SK-N-SH treated with all-trans-retinoic acid at 6 μM for 48 hours (cell line): Measurements from ENCODE around the gene TPMT.

Experiments used
- ATAC-seq: fragments of 200-7000 bp; cut with Tn5 transposase; 3 replicates; pipeline ENCODE4 v1.9.1; 2020; ENCODE audit warnings: mild to moderate bottlenecking, moderate library complexity
- ARNTL ChIP-seq: fragments of 450-650 bp; formaldehyde crosslinking; IDR thresholded peaks from 2 replicates; pipeline ENCODE4 v1.5.0; 2020; ENCODE audit warnings: low read depth, mild to moderate bottlenecking, moderate library complexity, borderline replicate concordance
- BACH2 ChIP-seq: fragments of 250-450 bp; sonication (Bioruptor Pico); IDR thresholded peaks from 2 replicates; pipeline ENCODE4 v1.9.0; 2021; ENCODE audit warnings: mild to moderate bottlenecking, borderline replicate concordance
- CREB5 ChIP-seq: fragments of 250-450 bp; sonication (Bioruptor Pico); IDR thresholded peaks from 2 replicates; pipeline ENCODE4 v1.5.1; 2020; ENCODE audit warnings: low read depth, mild to moderate bottlenecking, moderate library complexity
- CSDC2 ChIP-seq: fragments of 250-450 bp; sonication (Bioruptor Pico); IDR thresholded peaks from 2 replicates; pipeline ENCODE4 v1.5.0; 2020; ENCODE audit warnings: mild to moderate bottlenecking, moderate library complexity
- ESRRG ChIP-seq: fragments of 250-450 bp; sonication (Bioruptor Pico); IDR thresholded peaks from 2 replicates; pipeline ENCODE4 v1.6.1; 2021; ENCODE audit warnings: mild to moderate bottlenecking
- GLIS3 ChIP-seq: fragments of 250-450 bp; sonication (Bioruptor Pico); IDR thresholded peaks from 2 replicates; pipeline ENCODE4 v1.5.0; 2020; ENCODE audit warnings: mild to moderate bottlenecking, moderate library complexity
- ISL1 ChIP-seq: fragments of 250-450 bp; sonication (Bioruptor Pico); IDR thresholded peaks from 2 replicates; pipeline ENCODE4 v2.1.2; 2022; ENCODE audit warnings: mild to moderate bottlenecking, moderate library complexity
- OSR1 ChIP-seq: fragments of 250-450 bp; sonication (Bioruptor Pico); IDR thresholded peaks from 2 replicates; pipeline ENCODE4 v1.8.0; 2022; ENCODE audit warnings: moderate library complexity, mild to moderate bottlenecking, inconsistent platforms
- PATZ1 ChIP-seq: fragments of 250-450 bp; sonication (Bioruptor Pico); IDR thresholded peaks from 2 replicates; pipeline ENCODE4 v1.8.0; 2020; ENCODE audit warnings: mild to moderate bottlenecking, moderate library complexity, borderline replicate concordance
- PPARA ChIP-seq: fragments of 250-450 bp; sonication (Bioruptor Pico); IDR thresholded peaks from 2 replicates; pipeline ENCODE4 v1.5.0; 2020; ENCODE audit warnings: mild to moderate bottlenecking, borderline replicate concordance
- RARB ChIP-seq: fragments of 250-450 bp; sonication (Bioruptor Pico); IDR thresholded peaks from 2 replicates; pipeline ENCODE4 v1.8.0; 2021; ENCODE audit warnings: mild to moderate bottlenecking, moderate library complexity
- SNAI2 ChIP-seq: fragments of 250-450 bp; sonication (Bioruptor Pico); IDR thresholded peaks from 2 replicates; pipeline ENCODE4 v1.5.0; 2020; ENCODE audit warnings: mild to moderate bottlenecking, moderate library complexity
- TCF4 ChIP-seq: fragments of 250-450 bp; sonication (Bioruptor Pico); IDR thresholded peaks from 2 replicates; pipeline ENCODE4 v1.8.0; 2021; ENCODE audit warnings: mild to moderate bottlenecking, moderate library complexity, borderline replicate concordance
- TOX ChIP-seq: fragments of 250-450 bp; sonication (Bioruptor Pico); IDR thresholded peaks from 2 replicates; pipeline ENCODE4 v1.8.0; 2021; ENCODE audit warnings: mild to moderate bottlenecking, moderate library complexity, borderline replicate concordance
- ZC3H10 ChIP-seq: fragments of 250-450 bp; sonication (Bioruptor Pico); IDR thresholded peaks from 2 replicates; pipeline ENCODE4 v1.5.1; 2021; ENCODE audit warnings: mild to moderate bottlenecking, moderate library complexity
- ZFP3 ChIP-seq: fragments of 250-450 bp; sonication (Bioruptor Pico); IDR thresholded peaks from 2 replicates; pipeline ENCODE4 v1.5.0; 2020; ENCODE audit warnings: mild to moderate bottlenecking, moderate library complexity
- ZFP30 ChIP-seq: fragments of 450-650 bp; formaldehyde crosslinking; IDR thresholded peaks from 2 replicates; pipeline ENCODE4 v1.5.0; 2022; ENCODE audit warnings: mild to moderate bottlenecking, moderate library complexity
- ZNF565 ChIP-seq: fragments of 450-650 bp; formaldehyde crosslinking; conservative IDR thresholded peaks from 2 replicates; pipeline ENCODE4 v1.5.0; 2020; ENCODE audit warnings: low read depth, mild to moderate bottlenecking, moderate library complexity
- ZNF70 ChIP-seq: fragments of 450-650 bp; formaldehyde crosslinking; IDR thresholded peaks from 2 replicates; pipeline ENCODE4 v1.5.0; 2020; ENCODE audit warnings: mild to moderate bottlenecking, moderate library complexity
- ZNF8 ChIP-seq: fragments of 450-650 bp; formaldehyde crosslinking; IDR thresholded peaks from 2 replicates; pipeline ENCODE4 v1.5.0; 2020; ENCODE audit warnings: mild to moderate bottlenecking, moderate library complexity
- TF ChIP-seq, protein P1 (sequence below): fragments of 250-450 bp; sonication (Bioruptor Pico); IDR thresholded peaks from 2 replicates; pipeline ENCODE4 v1.5.1; 2021; ENCODE audit warnings: mild to moderate bottlenecking, moderate library complexity
- TF ChIP-seq, protein P2 (sequence below): fragments of 250-450 bp; sonication (Bioruptor Pico); IDR thresholded peaks from 2 replicates; pipeline ENCODE4 v1.5.0; 2020; ENCODE audit warnings: mild to moderate bottlenecking, moderate library complexity
- TF ChIP-seq, protein P3 (sequence below): fragments of 250-450 bp; sonication (Bioruptor Pico); IDR thresholded peaks from 2 replicates; pipeline ENCODE4 v1.8.0; 2021; ENCODE audit warnings: low read depth, mild to moderate bottlenecking, moderate library complexity, borderline replicate concordance

TPMT gene

GRCh38 chr6:18118330-18118729 lies 36.5 kb downstream of the TPMT start:
- no peak for ATAC-seq
- TF ChIP-seq PATZ1 (CRISPR knock-in tag) (no peak), ARNTL (CRISPR knock-in tag) (no peak), ESRRG (CRISPR knock-in tag) (no peak), GLIS3 (CRISPR knock-in tag) (no peak), TCF4 (no peak), ZFP30 (CRISPR knock-in tag) (no peak), CSDC2 (CRISPR knock-in tag) (no peak), ZNF70 (CRISPR knock-in tag) (no peak), SNAI2 (CRISPR knock-in tag) (no peak), BACH2 (CRISPR knock-in tag) (no peak)
- TF ChIP-seq, protein P1, sequence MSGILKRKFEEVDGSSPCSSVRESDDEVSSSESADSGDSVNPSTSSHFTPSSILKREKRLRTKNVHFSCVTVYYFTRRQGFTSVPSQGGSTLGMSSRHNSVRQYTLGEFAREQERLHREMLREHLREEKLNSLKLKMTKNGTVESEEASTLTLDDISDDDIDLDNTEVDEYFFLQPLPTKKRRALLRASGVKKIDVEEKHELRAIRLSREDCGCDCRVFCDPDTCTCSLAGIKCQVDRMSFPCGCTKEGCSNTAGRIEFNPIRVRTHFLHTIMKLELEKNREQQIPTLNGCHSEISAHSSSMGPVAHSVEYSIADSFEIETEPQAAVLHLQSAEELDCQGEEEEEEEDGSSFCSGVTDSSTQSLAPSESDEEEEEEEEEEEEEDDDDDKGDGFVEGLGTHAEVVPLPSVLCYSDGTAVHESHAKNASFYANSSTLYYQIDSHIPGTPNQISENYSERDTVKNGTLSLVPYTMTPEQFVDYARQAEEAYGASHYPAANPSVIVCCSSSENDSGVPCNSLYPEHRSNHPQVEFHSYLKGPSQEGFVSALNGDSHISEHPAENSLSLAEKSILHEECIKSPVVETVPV (CRISPR knock-in tag), result no peak

DNA sequence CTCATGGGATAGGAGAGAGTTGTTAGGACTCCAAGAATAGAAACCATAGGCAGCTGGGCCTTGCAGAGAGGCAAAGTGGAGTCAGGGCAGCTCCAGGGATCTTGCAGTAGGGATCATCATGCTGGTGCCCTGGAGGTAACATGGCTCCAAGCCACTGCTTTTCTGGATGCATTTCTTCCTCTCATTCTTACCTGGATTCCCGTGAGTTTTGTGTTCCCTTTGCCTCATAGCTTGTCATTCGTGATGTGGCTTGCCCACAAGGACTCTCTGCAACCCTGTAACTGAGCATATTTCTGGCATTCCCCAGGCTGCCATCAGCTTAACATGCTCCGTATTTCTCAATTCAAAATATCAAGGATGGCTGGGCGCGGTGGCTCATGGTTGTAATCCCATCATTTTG lies 37.7 kb downstream of the TPMT start:
- TF ChIP-seq PPARA (CRISPR knock-in tag), result no peak
- TF ChIP-seq, protein P2, sequence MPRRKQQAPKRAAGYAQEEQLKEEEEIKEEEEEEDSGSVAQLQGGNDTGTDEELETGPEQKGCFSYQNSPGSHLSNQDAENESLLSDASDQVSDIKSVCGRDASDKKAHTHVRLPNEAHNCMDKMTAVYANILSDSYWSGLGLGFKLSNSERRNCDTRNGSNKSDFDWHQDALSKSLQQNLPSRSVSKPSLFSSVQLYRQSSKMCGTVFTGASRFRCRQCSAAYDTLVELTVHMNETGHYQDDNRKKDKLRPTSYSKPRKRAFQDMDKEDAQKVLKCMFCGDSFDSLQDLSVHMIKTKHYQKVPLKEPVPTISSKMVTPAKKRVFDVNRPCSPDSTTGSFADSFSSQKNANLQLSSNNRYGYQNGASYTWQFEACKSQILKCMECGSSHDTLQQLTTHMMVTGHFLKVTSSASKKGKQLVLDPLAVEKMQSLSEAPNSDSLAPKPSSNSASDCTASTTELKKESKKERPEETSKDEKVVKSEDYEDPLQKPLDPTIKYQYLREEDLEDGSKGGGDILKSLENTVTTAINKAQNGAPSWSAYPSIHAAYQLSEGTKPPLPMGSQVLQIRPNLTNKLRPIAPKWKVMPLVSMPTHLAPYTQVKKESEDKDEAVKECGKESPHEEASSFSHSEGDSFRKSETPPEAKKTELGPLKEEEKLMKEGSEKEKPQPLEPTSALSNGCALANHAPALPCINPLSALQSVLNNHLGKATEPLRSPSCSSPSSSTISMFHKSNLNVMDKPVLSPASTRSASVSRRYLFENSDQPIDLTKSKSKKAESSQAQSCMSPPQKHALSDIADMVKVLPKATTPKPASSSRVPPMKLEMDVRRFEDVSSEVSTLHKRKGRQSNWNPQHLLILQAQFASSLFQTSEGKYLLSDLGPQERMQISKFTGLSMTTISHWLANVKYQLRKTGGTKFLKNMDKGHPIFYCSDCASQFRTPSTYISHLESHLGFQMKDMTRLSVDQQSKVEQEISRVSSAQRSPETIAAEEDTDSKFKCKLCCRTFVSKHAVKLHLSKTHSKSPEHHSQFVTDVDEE (CRISPR knock-in tag), result no peak
- no peak for TF ChIP-seq ISL1 (CRISPR knock-in tag)
- no peak for TF ChIP-seq TOX (CRISPR knock-in tag)
- no peak for TF ChIP-seq ZNF8
- TF ChIP-seq, protein P3, sequence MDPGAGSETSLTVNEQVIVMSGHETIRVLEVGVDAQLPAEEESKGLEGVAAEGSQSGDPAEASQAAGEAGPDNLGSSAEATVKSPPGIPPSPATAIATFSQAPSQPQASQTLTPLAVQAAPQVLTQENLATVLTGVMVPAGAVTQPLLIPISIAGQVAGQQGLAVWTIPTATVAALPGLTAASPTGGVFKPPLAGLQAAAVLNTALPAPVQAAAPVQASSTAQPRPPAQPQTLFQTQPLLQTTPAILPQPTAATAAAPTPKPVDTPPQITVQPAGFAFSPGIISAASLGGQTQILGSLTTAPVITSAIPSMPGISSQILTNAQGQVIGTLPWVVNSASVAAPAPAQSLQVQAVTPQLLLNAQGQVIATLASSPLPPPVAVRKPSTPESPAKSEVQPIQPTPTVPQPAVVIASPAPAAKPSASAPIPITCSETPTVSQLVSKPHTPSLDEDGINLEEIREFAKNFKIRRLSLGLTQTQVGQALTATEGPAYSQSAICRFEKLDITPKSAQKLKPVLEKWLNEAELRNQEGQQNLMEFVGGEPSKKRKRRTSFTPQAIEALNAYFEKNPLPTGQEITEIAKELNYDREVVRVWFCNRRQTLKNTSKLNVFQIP (CRISPR knock-in tag), result no peak
- TF ChIP-seq PATZ1 (CRISPR knock-in tag), result no peak
- TF ChIP-seq, protein P1 (CRISPR knock-in tag), result no peak
- TF ChIP-seq CSDC2 (CRISPR knock-in tag), result no peak
- no peak for TF ChIP-seq ZC3H10 (CRISPR knock-in tag)
- TF ChIP-seq SNAI2 (CRISPR knock-in tag), result no peak
- TF ChIP-seq GLIS3 (CRISPR knock-in tag), result no peak
- TF ChIP-seq ZFP3, result no peak
- no peak for TF ChIP-seq OSR1
- no peak for TF ChIP-seq ZFP30 (CRISPR knock-in tag)
- TF ChIP-seq ZNF70 (CRISPR knock-in tag), result no peak
- TF ChIP-seq ZNF565, result no peak
- TF ChIP-seq BACH2 (CRISPR knock-in tag), result no peak
- no peak for TF ChIP-seq RARB (CRISPR knock-in tag)
- no peak for TF ChIP-seq CREB5 (CRISPR knock-in tag)
- ATAC-seq, result no peak
